ENCODE results near the gene SFSWAP.
"Not testable (repeated sequence)": the region's sequence is repeated elsewhere in the genome, so short reads cannot be mapped to it uniquely, and the experiment has no call there.

Gene SFSWAP

GRCh38 chr12:131688845-131689154 lies 22.1 kb upstream of the SFSWAP start:
- Mint-ChIP-seq H3K4me3 (no peak overlapping the region), H3K27me3 (peaks cover 1% of the 10 kb centered on the region), H3K9me3 (no peaks in the 10 kb centered on the region), H3K4me1 (no peaks in the 10 kb centered on the region), H3K27ac (no peak overlapping the region), H3K36me3 (no peaks in the 10 kb centered on the region)

GRCh38 chr12:131690320-131690719 lies 20.6 kb upstream of the SFSWAP start:
- H3K4me3 Mint-ChIP-seq, result no peak overlapping the region
- no peaks in the 10 kb centered on the region for H3K4me1 Mint-ChIP-seq
- H3K27me3 Mint-ChIP-seq, result peaks cover 1% of the 10 kb centered on the region

GRCh38 chr12:131692431-131692830 lies 18.5 kb upstream of the SFSWAP start:
- no peak overlapping the region for H3K27ac Mint-ChIP-seq
- no peak overlapping the region for H3K4me3 Mint-ChIP-seq
- H3K27me3 Mint-ChIP-seq, result peaks cover 1% of the 10 kb centered on the region
- H3K9me3 Mint-ChIP-seq, result no peaks in the 10 kb centered on the region
- H3K36me3 Mint-ChIP-seq, result no peaks in the 10 kb centered on the region
- H3K4me1 Mint-ChIP-seq, result no peaks in the 10 kb centered on the region

More at GRCh38 chr12:131690320-131690719, 20.6 kb upstream of the SFSWAP start:
- Mint-ChIP-seq H3K36me3 (no peaks in the 10 kb centered on the region), H3K27ac (no peak overlapping the region), H3K9me3 (no peaks in the 10 kb centered on the region)

GRCh38 chr12:131693149-131693548 lies 17.7 kb upstream of the SFSWAP start:
- Mint-ChIP-seq H3K27me3 (peaks cover 1% of the 10 kb centered on the region), H3K27ac (no peak overlapping the region), H3K9me3 (no peaks in the 10 kb centered on the region), H3K4me3 (no peak overlapping the region), H3K36me3 (no peaks in the 10 kb centered on the region), H3K4me1 (no peaks in the 10 kb centered on the region)

GRCh38 chr12:131694116-131694838 lies 16.6 kb upstream of the SFSWAP start:
- H3K27ac Mint-ChIP-seq, result no peak overlapping the region
- no peaks in the 10 kb centered on the region for H3K9me3 Mint-ChIP-seq
- no peaks in the 10 kb centered on the region for H3K4me1 Mint-ChIP-seq
- H3K4me3 Mint-ChIP-seq, result no peak overlapping the region
- H3K27me3 Mint-ChIP-seq, result peaks cover 1% of the 10 kb centered on the region
- H3K36me3 Mint-ChIP-seq, result no peaks in the 10 kb centered on the region

GRCh38 chr12:131695968-131696367 lies 14.9 kb upstream of the SFSWAP start:
- H3K4me3 Mint-ChIP-seq, result no peak overlapping the region
- peaks cover 1% of the 10 kb centered on the region for H3K27me3 Mint-ChIP-seq
- H3K27ac Mint-ChIP-seq, result no peak overlapping the region
- H3K36me3 Mint-ChIP-seq, result no peaks in the 10 kb centered on the region
- no peaks in the 10 kb centered on the region for H3K9me3 Mint-ChIP-seq
- H3K4me1 Mint-ChIP-seq, result no peaks in the 10 kb centered on the region

GRCh38 chr12:131698286-131698685 lies 12.6 kb upstream of the SFSWAP start:
- Mint-ChIP-seq H3K4me3 (no peak overlapping the region), H3K36me3 (no peaks in the 10 kb centered on the region), H3K4me1 (no peaks in the 10 kb centered on the region), H3K27ac (no peak overlapping the region), H3K27me3 (no peaks in the 10 kb centered on the region), H3K9me3 (no peaks in the 10 kb centered on the region)

- H3K4me1 Mint-ChIP-seq, result no peaks in the 10 kb centered on the region
- no peak overlapping the region for H3K27ac Mint-ChIP-seq
- H3K36me3 Mint-ChIP-seq, result no peaks in the 10 kb centered on the region
- no peak overlapping the region for H3K4me3 Mint-ChIP-seq
- H3K9me3 Mint-ChIP-seq, result peaks cover under 1% of the 10 kb centered on the region
- no peaks in the 10 kb centered on the region for H3K27me3 Mint-ChIP-seq
These were observed 11.5 kb upstream of the SFSWAP start for GRCh38 chr12:131699434-131699833.

GRCh38 chr12:131700271-131700670 lies 10.6 kb upstream of the SFSWAP start:
- Mint-ChIP-seq H3K9me3 (peaks cover 5% of the 10 kb centered on the region), H3K4me1 (no peaks in the 10 kb centered on the region), H3K27ac (no peak overlapping the region)

GRCh38 chr12:131701705-131702572 lies 9.0 kb upstream of the SFSWAP start:
- Mint-ChIP-seq H3K27me3 (no peaks in the 10 kb centered on the region), H3K4me1 (no peaks in the 10 kb centered on the region), H3K9me3 (peaks cover 5% of the 10 kb centered on the region), H3K4me3 (no peak overlapping the region), H3K27ac (no peak overlapping the region), H3K36me3 (no peaks in the 10 kb centered on the region)

More at GRCh38 chr12:131700271-131700670, 10.6 kb upstream of the SFSWAP start:
- Mint-ChIP-seq H3K27me3 (no peaks in the 10 kb centered on the region), H3K36me3 (no peaks in the 10 kb centered on the region), H3K4me3 (no peak overlapping the region)

- H3K4me3 Mint-ChIP-seq, result no peak overlapping the region
- H3K9me3 Mint-ChIP-seq, result peaks cover 5% of the 10 kb centered on the region
- no peaks in the 10 kb centered on the region for H3K4me1 Mint-ChIP-seq
- no peaks in the 10 kb centered on the region for H3K27me3 Mint-ChIP-seq
- H3K27ac Mint-ChIP-seq, result no peak overlapping the region
- no peaks in the 10 kb centered on the region for H3K36me3 Mint-ChIP-seq
These were observed 8.4 kb upstream of the SFSWAP start for GRCh38 chr12:131702573-131702877.

GRCh38 chr12:131703161-131703560 lies 7.7 kb upstream of the SFSWAP start:
- H3K36me3 Mint-ChIP-seq, result no peaks in the 10 kb centered on the region
- no peak overlapping the region for H3K27ac Mint-ChIP-seq
- no peaks in the 10 kb centered on the region for H3K27me3 Mint-ChIP-seq
- H3K4me1 Mint-ChIP-seq, result no peaks in the 10 kb centered on the region
- peaks cover 5% of the 10 kb centered on the region for H3K9me3 Mint-ChIP-seq
- no peak overlapping the region for H3K4me3 Mint-ChIP-seq

- Mint-ChIP-seq H3K27ac (no peak overlapping the region), H3K36me3 (no peaks in the 10 kb centered on the region), H3K4me1 (peaks cover 2% of the 10 kb centered on the region), H3K9me3 (peaks cover 5% of the 10 kb centered on the region), H3K27me3 (no peaks in the 10 kb centered on the region), H3K4me3 (no peak overlapping the region)
These were observed 6.4 kb upstream of the SFSWAP start for GRCh38 chr12:131704509-131704908.

- H3K27ac Mint-ChIP-seq, H3K27me3 Mint-ChIP-seq, H3K9me3 Mint-ChIP-seq, H3K4me1 Mint-ChIP-seq, H3K36me3 Mint-ChIP-seq, H3K4me3 Mint-ChIP-seq: not testable (repeated sequence)
These were observed 4.2 kb upstream of the SFSWAP start for GRCh38 chr12:131706709-131707108.

GRCh38 chr12:131709226-131709625 lies 1.7 kb upstream of the SFSWAP start:
- Mint-ChIP-seq H3K36me3 (no peaks in the 10 kb centered on the region), H3K27me3 (no peaks in the 10 kb centered on the region), H3K4me3 (peak overlapping the region; percentile 94), H3K4me1 (peaks cover 25% of the 10 kb centered on the region), H3K27ac (peak overlapping the region; percentile 99), H3K9me3 (peaks cover 5% of the 10 kb centered on the region)

- H3K9me3 Mint-ChIP-seq, result no peaks in the 10 kb centered on the region
- H3K4me1 Mint-ChIP-seq, result peaks cover 25% of the 10 kb centered on the region
- peak overlapping the region; percentile 95 for H3K27ac Mint-ChIP-seq
- H3K4me3 Mint-ChIP-seq, result peak overlapping the region; percentile 94
- no peaks in the 10 kb centered on the region for H3K27me3 Mint-ChIP-seq
- peaks cover 7% of the 10 kb centered on the region for H3K36me3 Mint-ChIP-seq
These were observed 788 bp downstream of the SFSWAP start for GRCh38 chr12:131711551-131712205.

All from activated naive CD4-positive, alpha-beta T cell treated with anti-CD3 and anti-CD28 coated beads, Interleukin-2, amount 50 U/mL, for 24 hours (primary cell).